ENCODE measurements around the gene YBX2. TPM values are rescaled to one million over a fixed set of nuclear protein-coding genes. Genes with fewer than 3 reads are reported as not detected.
A peak's percentile ranks its signal among the peaks of the same experiment; 100 is the strongest.

The YBX2 gene
- total and polyA plus RNA-seq, 9 donors: 0.36 to 2.7 (median 1.1) TPM

DNA sequence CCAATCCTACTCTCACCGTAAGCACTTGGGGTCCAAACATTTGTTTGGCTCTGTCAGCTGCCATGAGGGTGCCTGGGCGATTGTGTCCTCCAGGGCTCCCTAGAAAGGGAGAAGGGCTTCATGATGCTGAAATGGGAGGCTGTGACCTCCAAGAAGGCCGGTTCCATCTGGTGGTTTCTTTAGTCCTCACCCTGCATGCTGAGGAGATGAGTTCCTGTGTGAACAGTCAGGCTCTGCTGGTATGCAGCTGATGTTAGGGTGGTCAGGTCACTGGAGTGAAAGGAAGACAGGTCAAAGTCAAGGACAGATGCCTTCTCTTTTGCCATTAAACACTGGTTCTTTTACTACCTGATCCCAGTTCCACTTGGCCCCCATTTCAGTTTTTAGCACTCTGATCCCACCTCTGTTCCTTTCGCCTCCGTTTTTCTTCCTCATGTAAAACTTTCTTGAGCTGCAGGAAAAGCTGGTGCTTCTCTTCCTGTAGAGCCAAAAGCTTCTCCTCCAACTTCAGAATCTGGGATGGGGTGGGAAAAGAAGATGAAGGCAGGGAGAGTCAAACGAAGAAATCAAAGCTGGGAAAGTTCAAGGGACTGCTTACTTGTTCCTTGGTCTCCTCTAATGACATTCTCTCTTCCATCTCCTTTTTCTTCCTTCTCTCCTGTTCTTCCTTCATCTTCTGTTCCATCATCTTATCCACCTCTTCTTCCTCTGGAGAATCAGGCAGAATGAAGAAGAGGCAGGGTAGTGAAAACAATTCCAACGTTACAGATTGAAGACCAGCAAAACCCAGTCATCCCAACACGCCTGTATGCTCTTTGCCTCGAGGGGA is 19.7 kb upstream of the YBX2 start:
- WGBS (ENCODE audit: insufficient coverage): 53% methylated on average over 4 of the region's 9 CpGs

DNA sequence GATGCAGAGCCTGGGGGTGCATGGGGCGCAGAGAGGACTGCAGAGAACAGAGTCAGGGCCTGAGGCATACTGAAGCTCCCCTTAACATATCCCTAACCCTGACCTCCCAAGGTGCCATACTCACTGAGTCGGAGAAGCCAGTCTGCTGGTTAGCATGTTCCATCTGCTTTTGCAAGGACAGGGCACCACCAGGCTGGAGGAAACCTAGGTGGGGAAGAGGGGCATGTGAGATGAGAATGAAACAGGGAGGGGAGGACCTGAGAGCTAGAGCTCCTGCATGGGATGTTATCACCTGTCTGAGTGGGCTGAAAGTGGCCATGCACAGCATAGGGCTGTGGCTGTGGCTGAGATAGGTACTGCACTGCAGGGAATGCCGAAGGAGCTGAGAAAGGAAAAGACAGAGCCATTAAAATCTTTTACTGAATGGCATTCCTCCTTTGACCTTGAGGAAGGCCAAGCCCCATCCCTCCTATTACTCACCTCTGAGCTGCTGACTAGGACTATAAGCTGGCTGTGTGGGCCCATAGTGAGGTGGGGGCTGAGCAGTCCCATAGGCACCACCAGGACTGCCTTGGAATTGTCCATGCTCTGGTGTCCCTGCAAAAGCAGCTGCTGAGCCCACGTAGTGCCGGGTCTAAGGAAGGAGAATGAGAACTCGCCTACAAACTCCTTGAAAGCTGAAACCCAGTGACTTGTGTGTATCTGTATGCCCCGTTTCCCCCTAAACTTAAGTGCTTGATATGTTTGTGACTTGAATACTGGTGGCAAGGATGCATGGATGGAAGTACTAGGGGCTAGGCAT is 18.9 kb upstream of the YBX2 start:
- WGBS (ENCODE audit: insufficient coverage): 86% methylated on average over 6 of the region's 7 CpGs
- Histone ChIP-seq H3K4me3 (ENCODE audit: low read length) (no peak overlapping the region), H3K4me1 (ENCODE audit: control insufficient read depth, insufficient read depth, low read length) (peaks cover 42% of the 10 kb centered on the region), H3K9me3 (replicated peaks; ENCODE audit: control insufficient read depth, low read depth, low read length) (no peaks in the 10 kb centered on the region), H3K27ac (ENCODE audit: low read length) (no peak overlapping the region), H3K27me3 (ENCODE audit: control insufficient read depth, insufficient read depth, low read length) (no peaks in the 10 kb centered on the region), H3K36me3 (ENCODE audit: control insufficient read depth, insufficient read depth, low read length) (peaks cover 72% of the 10 kb centered on the region)
- no peak for DNase-seq

More for the DNA sequence above, 19.7 kb upstream of the YBX2 start:
- Histone ChIP-seq H3K36me3 (ENCODE audit: control insufficient read depth, insufficient read depth, low read length) (peaks cover 80% of the 10 kb centered on the region), H3K4me3 (ENCODE audit: low read length) (peak overlapping the region; percentile 76), H3K4me1 (ENCODE audit: control insufficient read depth, insufficient read depth, low read length) (peaks cover 34% of the 10 kb centered on the region), H3K27ac (ENCODE audit: low read length) (peak overlapping the region; percentile 75), H3K9me3 (replicated peaks; ENCODE audit: control insufficient read depth, low read depth, low read length) (no peaks in the 10 kb centered on the region), H3K27me3 (ENCODE audit: control insufficient read depth, insufficient read depth, low read length) (no peaks in the 10 kb centered on the region)
- DNase-seq: no peak

DNA sequence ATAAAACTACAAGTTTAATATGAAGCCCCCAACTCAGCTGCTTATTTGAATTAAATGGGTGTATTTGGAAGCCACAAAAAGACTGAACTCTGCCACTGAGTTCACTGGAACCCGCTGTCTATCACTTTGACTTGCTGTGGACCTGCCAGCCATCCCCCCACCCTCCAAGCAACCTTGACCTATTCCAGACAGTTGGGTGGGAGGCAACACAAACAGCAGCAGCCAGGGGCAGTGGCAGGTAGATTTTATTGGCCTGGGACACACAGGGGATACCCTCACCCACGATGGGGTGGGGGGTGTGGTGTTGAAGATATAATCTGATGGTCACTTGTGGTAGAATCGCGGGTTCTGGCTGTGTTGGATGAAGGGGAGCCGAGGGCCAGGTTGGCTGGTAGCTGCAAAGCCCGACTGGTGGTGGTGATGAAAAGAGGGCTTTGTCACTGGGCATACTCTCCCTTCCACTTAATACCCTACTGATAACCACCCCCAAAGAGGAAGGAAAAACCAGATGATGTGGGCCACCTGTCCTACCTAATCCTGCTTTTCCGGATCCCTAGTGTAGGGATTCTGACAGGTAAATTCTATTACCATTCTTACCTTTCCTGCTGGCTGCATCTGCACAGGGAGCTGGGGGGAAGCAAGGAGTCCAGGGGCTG is 18.1 kb upstream of the YBX2 start:
- WGBS (ENCODE audit: insufficient coverage): 63% methylated on average over 1 of the region's 7 CpGs
- no peaks in the 10 kb centered on the region for H3K27me3 ChIP-seq (ENCODE audit: control insufficient read depth, insufficient read depth, low read length)
- no peaks in the 10 kb centered on the region for H3K9me3 ChIP-seq (replicated peaks; ENCODE audit: control insufficient read depth, low read depth, low read length)
- no peak for DNase-seq
- no peak overlapping the region for H3K27ac ChIP-seq (ENCODE audit: low read length)
- H3K36me3 ChIP-seq (ENCODE audit: control insufficient read depth, insufficient read depth, low read length): peaks cover 65% of the 10 kb centered on the region
- no peak overlapping the region for H3K4me3 ChIP-seq (ENCODE audit: low read length)
- H3K4me1 ChIP-seq (ENCODE audit: control insufficient read depth, insufficient read depth, low read length): peaks cover 42% of the 10 kb centered on the region

DNA sequence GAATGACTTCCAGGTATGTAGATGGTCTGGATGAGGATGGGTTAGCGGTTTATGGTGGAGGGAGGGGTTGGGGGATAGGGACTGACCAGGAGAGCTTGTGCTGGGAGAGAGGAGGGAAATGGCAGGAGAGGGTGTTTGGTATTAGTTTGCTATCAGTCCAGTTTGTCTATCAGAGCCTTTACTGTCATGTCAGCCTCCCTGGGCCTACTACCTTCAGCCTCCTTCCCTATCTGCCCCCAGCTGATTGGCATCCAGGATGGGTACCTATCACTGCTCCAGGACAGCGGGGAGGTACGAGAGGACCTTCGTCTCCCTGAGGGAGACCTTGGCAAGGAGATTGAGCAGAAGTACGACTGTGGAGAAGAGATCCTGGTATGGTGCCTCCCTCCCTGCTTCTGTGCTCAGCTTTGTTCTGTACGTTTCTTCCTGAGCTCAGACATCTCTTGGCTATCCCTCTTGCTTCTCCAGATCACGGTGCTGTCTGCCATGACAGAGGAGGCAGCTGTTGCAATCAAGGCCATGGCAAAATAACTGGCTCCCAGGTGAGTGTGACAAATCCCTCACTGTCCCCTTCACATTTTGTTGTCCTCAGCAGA is 16.8 kb upstream of the YBX2 start:
- Histone ChIP-seq H3K36me3 (ENCODE audit: control insufficient read depth, insufficient read depth, low read length) (peaks cover 55% of the 10 kb centered on the region), H3K4me1 (ENCODE audit: control insufficient read depth, insufficient read depth, low read length) (peaks cover 43% of the 10 kb centered on the region), H3K9me3 (replicated peaks; ENCODE audit: control insufficient read depth, low read depth, low read length) (no peaks in the 10 kb centered on the region), H3K27ac (ENCODE audit: low read length) (no peak overlapping the region), H3K4me3 (ENCODE audit: low read length) (no peak overlapping the region), H3K27me3 (ENCODE audit: control insufficient read depth, insufficient read depth, low read length) (no peaks in the 10 kb centered on the region)
- DNase-seq: no peak
- WGBS (ENCODE audit: insufficient coverage): 82% methylated on average over 7 of the region's 7 CpGs

DNA sequence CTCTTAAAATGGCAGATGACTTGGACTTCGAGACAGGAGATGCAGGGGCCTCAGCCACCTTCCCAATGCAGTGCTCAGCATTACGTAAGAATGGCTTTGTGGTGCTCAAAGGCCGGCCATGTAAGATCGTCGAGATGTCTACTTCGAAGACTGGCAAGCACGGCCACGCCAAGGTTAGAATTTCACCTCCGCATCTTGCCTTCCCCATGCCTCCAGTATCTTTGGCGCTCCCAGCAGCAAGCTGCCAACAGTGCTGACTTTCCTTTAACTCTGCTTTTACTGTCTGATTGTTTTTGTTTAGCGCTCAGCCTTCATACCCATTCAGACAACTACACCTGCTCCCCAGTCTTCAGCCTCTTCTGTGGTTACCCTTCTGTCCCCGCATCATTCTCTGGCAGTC is 15.2 kb upstream of the YBX2 start:
- H3K27ac ChIP-seq (ENCODE audit: low read length): peak overlapping the region; percentile 98
- no peak for DNase-seq
- H3K9me3 ChIP-seq (replicated peaks; ENCODE audit: control insufficient read depth, low read depth, low read length): no peaks in the 10 kb centered on the region
- H3K4me3 ChIP-seq (ENCODE audit: low read length): no peak overlapping the region
- H3K27me3 ChIP-seq (ENCODE audit: control insufficient read depth, insufficient read depth, low read length): no peaks in the 10 kb centered on the region
- H3K4me1 ChIP-seq (ENCODE audit: control insufficient read depth, insufficient read depth, low read length): peaks cover 36% of the 10 kb centered on the region
- H3K36me3 ChIP-seq (ENCODE audit: control insufficient read depth, insufficient read depth, low read length): peaks cover 50% of the 10 kb centered on the region
- WGBS (ENCODE audit: insufficient coverage): 86% methylated on average over 12 of the region's 12 CpGs

DNA sequence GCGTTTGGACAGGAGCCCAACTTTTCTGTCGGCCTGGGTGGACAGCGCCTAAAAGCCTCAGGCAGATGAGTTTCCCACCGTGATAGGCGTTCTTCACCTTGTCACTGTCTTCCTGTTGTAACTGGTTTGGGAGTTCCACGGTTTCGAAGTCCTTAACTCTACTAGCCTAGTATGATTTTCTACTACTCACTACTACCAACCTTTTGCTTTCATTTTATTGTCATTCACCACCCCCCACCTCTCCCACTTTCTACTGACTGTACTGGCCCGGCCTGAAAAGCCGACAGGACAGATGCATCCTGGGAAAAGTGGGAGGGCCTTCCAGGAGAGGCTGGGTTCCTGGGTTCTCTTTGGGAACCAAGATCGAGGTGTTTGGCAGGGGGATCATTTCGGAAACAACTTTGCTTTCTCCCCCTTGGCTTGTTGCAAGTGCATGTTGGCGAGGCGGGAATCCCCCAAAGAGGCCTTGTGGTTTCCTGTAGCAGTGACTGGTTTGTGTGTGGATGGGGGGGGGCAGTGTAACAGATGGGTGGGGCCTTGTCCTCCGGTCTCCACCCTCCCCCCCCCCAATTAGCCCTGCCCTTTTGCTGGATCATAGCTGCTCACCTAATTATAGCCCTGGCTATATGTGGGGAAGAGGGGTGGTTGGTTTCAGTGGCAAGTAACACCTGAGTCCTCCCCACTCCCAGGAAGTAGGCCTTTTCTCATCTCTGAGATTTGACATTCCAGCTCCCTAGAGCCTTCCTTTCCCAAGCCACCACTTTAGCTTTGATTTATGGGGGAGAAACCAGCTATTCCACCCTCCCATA is 14.4 kb upstream of the YBX2 start:
- peak; percentile 90 for DNase-seq
- Histone ChIP-seq H3K4me3 (ENCODE audit: low read length) (peak overlapping the region; percentile 88), H3K9me3 (replicated peaks; ENCODE audit: control insufficient read depth, low read depth, low read length) (no peaks in the 10 kb centered on the region), H3K27ac (ENCODE audit: low read length) (peak overlapping the region; percentile 98), H3K27me3 (ENCODE audit: control insufficient read depth, insufficient read depth, low read length) (no peaks in the 10 kb centered on the region), H3K4me1 (ENCODE audit: control insufficient read depth, insufficient read depth, low read length) (peaks cover 28% of the 10 kb centered on the region), H3K36me3 (ENCODE audit: control insufficient read depth, insufficient read depth, low read length) (peaks cover 46% of the 10 kb centered on the region)
- 0% methylated on average over 6 of the region's 14 CpGs for WGBS (ENCODE audit: insufficient coverage)

DNA sequence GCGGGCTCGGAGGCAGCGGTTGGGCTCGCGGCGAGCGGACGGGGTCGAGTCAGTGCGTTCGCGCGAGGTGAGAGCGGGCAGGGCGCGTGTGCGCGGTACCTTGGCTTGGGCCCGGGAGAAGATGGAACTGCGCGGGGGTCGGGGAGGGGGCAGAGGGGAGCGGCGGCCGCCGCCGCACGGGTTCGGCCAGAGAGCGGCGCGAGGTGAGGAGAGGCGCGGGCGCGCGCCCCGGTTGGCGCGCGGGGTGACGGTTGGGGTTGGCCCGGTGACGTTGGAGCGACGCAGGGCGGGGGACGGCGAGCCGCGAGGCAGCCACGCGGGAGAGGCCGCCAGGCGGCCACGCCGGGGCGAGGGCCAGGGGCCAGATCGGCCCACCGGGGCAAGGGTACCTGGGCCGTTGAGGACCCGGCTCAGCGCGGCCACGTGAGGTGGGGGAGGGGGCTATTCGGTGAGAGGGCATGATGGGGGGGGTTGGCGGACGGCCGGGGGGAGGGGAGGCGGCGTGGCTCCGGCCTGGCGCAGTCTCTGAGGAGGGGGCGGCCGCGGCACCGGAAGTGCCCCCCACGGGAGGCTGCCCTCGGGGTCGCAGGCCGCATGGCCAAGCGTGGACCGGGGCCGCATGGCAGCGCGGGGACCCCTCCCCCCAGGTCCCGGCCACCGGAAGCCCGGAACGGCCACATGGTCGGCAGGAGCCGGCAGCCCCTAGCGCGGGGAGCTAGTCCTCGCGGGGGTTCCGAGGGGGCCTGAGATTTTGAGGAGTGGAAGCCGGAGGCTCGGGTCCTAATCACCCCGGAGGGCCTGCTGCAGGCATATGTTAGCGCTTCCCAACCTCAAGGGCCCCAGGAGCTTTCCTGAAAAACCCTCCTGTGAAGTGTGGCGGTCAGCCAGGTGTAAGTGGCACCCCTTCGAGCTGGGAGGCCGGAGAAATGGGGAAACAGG is 13.5 kb upstream of the YBX2 start:
- Histone ChIP-seq H3K4me1 (ENCODE audit: control insufficient read depth, insufficient read depth, low read length) (peaks cover 21% of the 10 kb centered on the region), H3K27me3 (ENCODE audit: control insufficient read depth, insufficient read depth, low read length) (no peaks in the 10 kb centered on the region), H3K9me3 (replicated peaks; ENCODE audit: control insufficient read depth, low read depth, low read length) (no peaks in the 10 kb centered on the region), H3K36me3 (ENCODE audit: control insufficient read depth, insufficient read depth, low read length) (peaks cover 37% of the 10 kb centered on the region), H3K27ac (ENCODE audit: low read length) (peak overlapping the region; percentile 98), H3K4me3 (ENCODE audit: low read length) (peak overlapping the region; percentile 88)
- DNase-seq: peak; percentile 67
- WGBS (ENCODE audit: insufficient coverage): 1% methylated on average over 93 of the region's 104 CpGs

DNA sequence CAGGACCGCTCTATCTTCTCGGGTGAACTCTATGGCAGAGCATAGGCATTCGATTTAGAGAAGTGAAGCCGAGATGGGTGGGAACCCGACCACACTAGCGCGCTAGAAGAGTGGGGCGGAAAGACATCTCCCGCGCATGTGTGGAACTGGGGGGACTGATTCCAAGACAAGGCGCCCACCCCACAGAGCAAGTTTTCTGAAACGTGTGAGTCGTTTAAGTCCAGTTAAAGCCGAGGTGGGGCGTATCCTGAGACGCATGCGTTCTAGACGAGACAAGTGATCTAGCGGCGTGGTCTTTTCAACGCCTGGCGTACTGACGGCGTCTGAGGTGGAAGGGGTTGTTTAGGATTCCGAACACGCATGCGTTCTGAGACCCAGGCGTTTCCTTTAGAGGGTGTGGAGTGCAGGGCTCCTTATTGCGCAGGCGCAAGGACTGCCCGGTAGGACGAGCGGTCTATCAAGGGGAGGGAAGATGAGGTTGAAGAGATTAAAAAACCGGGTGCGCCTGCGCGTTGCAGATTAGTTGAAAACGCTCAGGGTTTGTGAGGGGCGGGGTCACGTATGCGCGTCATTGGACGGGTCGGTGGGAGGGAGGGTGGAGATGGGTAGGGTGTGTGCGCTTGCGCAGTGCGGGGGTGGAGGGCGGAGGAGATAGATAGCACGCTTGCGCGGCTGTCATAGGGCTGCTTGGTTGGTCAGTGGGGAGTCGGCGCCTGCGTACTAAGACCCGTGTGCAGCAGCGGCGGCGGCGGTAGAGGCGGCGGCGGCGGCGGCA is 12.7 kb upstream of the YBX2 start, which contains the start of gene EIF5A:
Gene EIF5A (plus strand): TSS at position 718 of the 775 bp plus-strand sequence. CDS start 2,008 bp downstream, outside the sequence.
- H3K9me3 ChIP-seq (replicated peaks; ENCODE audit: control insufficient read depth, low read depth, low read length): no peaks in the 10 kb centered on the region
- peaks cover 28% of the 10 kb centered on the region for H3K36me3 ChIP-seq (ENCODE audit: control insufficient read depth, insufficient read depth, low read length)
- peak within 1 kb of the TSS; percentile 88 for H3K4me3 ChIP-seq (ENCODE audit: low read length)
- DNase-seq: peak; percentile 100
- peaks cover under 1% of the 10 kb centered on the region for H3K27me3 ChIP-seq (ENCODE audit: control insufficient read depth, insufficient read depth, low read length)
- WGBS (ENCODE audit: insufficient coverage): under 1% methylated on average over 63 of the region's 64 CpGs
- H3K27ac ChIP-seq (ENCODE audit: low read length): peak within 1 kb of the TSS; percentile 98
- H3K4me1 ChIP-seq (ENCODE audit: control insufficient read depth, insufficient read depth, low read length): peaks cover 21% of the 10 kb centered on the region
